Activated CD4-positive, CD25-positive, alpha-beta regulatory T cell treated with anti-CD3 and anti-CD28 coated beads, Interleukin-2, amount 50 U/mL, for 16 hours (primary cell): ENCODE results near the gene PLA2G5.
"Not testable (repeated sequence)": the region's sequence is repeated elsewhere in the genome, so short reads cannot be mapped to it uniquely, and the experiment has no call there.

Experiments used
- DNase-seq: peaks from one replicate; pipeline ENCODE4 v3.0.0-alpha.2; 2020; ENCODE audit warnings: low read depth, low spot score

The PLA2G5 gene, protein sequence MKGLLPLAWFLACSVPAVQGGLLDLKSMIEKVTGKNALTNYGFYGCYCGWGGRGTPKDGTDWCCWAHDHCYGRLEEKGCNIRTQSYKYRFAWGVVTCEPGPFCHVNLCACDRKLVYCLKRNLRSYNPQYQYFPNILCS

GRCh38 chr1:20069874-20070273, at the start of gene PLA2G5:
Gene PLA2G5 (plus strand): TSS chr1:20070194. CDS start chr1:20084831, 14,637 bp downstream.
- no peak for DNase-seq

- DNase-seq, result no peak
Measured at GRCh38 chr1:20028125-20028524, 41.9 kb upstream of the PLA2G5 start.

DNA sequence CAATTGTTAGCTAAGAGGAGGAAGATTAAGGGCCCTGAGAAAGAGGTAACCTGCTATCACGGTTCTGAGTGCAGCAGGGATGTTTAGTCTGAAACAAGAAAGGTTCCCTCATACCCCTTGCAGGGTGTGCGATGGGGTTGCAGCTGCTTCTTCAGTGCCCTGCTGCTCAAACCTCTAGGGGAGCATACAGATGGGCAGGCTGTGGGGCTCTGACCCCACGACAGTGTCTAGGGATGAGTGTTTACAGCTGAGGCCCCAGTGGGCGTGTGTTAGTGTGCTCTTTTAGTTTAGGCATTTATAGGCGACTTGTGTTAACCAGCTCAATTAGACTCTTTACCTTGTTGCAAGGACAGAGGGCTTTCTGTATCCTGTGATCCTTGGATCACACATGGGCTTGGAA, 41.3 kb upstream of the PLA2G5 start:
- DNase-seq, result no peak

DNA sequence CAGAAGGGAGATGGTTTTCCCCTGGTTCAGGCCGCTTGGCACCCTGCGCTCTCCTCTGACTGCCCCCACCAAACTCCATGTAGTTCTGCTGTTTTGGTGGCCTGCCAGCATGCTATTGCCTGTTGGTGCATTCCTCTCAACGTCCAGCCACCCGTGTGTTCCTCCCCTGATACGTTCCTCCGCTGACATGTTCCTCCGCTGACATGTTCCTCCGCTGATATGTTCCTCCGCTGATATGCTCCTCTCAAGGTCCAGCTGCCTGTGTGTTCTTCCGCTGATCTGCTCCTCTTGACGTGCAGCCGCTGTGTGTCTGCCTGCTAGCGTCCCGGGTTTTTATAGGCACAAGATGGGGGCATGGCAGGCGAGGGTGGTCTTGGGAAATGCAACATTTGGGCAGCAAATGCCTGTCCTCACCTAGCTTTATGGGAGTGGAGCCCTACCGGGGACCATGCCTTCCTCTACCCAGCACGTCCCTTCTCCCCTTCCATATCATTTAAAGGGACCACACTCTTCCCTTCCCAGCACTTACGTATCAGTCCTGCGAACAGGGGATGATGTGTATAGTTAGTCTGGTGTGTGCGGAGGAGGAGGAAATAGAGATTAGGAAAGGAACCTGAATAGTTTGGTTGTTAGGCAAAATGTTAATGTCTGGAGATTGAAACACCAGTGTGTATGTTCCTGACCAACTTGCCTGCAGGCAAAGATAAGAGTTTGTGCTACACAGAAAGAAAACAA, 40.6 kb upstream of the PLA2G5 start:
- no peak for DNase-seq

DNA sequence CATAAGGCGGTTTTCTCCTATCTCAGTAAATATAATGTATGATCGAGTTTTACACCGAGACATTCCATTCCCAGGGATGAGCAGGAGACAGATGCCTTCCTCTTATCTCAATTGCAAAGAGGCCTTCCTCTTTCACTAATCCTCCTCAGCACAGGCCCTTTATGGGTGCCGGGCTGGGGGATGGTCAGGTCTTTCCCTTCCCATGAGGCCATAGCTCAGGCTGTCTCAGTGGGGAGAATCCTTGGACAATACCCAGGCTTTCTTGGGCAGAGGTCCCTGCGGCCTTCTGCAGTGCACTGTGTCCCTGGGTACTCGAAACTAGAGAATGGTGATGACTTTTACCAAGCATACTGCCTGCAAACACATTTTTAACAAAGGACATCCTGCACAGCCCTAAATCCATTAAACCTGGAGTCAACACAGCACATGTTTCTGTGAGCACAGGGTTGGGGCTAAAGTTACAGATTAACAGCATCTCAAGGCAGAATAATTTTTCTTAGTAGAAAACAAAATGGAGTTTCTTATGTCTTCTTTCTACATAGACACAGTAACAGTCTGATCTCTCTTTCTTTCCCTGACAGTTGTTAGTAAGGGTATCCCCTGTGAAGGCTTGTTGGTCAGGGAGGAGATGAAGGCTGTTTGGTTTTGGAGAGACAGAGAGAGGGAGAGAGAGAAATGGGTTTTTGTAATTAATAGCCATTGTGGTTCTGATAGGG, 39.4 kb upstream of the PLA2G5 start:
- not testable (repeated sequence) for DNase-seq

GRCh38 chr1:20031161-20031560, 38.8 kb upstream of the PLA2G5 start:
- DNase-seq, result no peak

DNA sequence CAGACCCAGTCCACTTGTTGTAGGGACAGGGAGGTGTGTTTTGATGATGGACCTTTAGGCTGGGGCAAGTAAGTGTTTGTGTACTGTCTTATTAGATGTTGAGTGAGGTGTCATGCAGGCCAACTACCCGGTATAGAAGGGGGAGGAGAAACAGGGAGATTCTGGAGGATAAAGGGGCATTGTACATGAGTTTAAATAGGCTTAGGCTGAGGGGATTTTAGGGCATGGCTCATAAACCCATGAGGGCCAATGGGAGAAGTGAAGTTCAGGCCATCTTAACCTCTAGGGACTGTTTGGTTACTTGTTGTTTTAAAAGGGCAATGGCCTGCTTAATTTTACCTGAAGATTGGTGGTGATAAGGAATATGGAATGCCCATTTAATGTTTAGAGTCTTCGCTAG, 38.2 kb upstream of the PLA2G5 start:
- no peak for DNase-seq

DNA sequence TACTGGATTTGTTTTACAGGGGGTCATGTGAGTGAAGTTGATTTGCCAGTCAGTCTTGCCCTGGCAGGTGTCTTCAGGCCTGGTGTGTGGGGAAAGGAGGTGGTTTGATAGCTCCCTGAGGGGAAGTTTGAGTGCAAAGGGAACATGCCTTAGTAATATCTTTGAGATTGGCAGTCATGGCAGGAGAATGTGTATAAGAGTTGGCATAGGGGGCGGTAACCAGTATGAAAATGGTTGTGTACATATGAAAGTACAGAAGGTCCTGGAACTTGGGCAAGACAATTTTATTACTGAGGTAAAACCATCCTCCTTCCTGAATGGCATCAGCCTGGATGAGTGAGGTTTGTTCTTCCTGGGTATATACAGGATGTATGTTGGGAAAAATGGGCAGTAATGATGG, 37.6 kb upstream of the PLA2G5 start:
- DNase-seq, result no peak

- DNase-seq, result no peak
Measured at GRCh38 chr1:20033420-20033819, 36.6 kb upstream of the PLA2G5 start.

- DNase-seq, result no peak
Measured at GRCh38 chr1:20035114-20035513, 34.9 kb upstream of the PLA2G5 start.

GRCh38 chr1:20037877-20038276, 32.1 kb upstream of the PLA2G5 start:
- DNase-seq, result no peak

- no peak for DNase-seq
Measured at GRCh38 chr1:20047096-20047495, 22.9 kb upstream of the PLA2G5 start.

DNA sequence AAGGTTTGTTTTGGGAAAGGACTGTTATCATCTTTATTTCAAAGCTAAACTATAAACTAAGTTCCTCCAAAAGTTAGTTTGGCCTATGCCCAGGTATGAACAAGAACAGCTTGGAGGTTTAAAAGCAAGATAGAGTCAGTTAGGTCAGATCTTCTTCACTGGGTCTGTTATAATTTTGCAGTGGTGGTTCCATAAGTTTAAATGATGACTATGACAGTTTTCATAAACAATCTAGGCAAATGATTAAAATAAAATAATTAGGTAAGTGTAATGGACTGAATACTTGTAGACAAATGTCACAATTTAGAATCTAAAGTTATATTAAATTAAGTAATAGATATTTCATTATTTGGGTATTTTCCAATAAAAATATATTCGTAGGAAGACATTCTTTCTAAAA, 21.4 kb upstream of the PLA2G5 start:
- DNase-seq, result no peak

DNA sequence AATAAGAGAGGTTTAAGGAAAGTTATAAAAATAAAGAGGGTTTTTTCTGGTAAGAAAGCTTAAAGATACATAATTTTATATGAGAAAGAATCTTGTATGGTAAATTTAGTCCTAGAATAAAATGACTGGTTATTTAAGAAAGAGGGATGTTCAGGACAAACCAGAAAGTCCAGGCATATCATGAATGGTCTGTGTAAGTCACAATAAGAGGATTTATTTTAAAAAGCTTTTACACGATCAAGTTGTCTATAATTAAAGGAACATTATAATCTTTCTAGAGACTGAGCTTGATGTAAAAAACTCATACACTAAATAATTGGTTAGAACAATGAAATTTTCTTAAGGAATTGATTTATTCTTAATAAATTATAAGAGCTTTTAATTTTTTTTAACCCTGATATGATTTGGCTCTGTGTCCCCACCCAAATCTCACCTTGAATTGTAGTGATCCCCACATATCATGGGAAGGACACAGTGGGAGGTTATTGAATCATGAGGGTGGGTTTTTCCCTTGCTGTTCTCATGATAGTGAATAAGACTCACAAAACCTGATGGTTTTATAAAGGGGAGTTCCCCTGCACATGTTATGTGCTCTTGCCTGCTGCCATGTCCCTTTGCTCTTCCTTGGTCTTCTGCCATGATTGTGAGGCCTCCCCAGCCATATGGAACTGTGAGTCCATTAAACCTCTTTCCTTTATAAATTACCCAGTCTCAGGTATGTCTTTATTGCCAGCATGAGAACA, 20.8 kb upstream of the PLA2G5 start:
- DNase-seq, result not testable (repeated sequence)

DNA sequence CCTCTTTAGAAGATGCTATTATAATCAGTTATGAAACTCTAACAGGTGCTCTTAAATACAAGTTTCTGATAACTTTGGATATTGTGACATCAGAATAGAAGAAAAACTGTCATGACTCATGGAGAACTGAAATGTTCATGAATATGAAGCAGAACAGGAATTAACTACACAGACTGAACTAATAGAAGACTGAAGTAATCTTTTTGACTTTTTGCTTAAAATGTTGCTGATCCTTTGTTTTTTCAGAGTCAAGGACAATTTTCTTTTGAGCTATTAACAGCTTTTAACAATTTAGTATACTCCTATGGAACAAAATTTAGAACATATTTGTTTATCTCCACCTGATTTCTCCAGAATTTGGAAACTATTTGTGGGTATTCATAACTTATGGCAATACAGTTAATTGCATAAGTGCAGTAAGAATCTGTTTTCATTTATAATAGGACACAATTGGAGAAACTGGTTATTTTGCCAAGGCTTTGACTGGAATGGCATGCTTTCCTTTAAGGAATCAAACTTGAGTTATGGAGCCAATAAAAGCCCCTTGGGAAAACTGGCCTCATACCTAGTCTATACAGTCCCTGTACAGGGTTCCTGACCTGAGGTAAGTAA, 18.7 kb upstream of the PLA2G5 start:
- no peak for DNase-seq

DNA sequence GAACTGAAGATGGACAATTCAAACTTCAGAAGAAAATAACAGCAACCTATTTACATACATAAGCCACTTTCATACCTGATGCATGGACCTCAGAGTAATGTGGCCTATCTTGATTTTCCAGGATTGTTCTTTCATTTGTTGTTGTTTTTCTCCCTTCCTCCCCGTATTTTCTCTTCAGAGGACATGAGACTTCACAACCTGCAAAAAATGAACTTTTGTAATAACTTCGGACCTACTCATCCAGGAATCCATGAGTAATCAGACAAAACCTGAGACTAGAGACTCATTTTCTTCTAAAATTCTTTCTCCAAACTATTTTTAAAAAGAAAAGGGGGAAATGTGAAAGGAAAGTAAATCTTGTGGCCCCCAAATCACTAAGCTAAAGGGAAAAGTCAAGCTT, 17.6 kb upstream of the PLA2G5 start:
- no peak for DNase-seq

DNA sequence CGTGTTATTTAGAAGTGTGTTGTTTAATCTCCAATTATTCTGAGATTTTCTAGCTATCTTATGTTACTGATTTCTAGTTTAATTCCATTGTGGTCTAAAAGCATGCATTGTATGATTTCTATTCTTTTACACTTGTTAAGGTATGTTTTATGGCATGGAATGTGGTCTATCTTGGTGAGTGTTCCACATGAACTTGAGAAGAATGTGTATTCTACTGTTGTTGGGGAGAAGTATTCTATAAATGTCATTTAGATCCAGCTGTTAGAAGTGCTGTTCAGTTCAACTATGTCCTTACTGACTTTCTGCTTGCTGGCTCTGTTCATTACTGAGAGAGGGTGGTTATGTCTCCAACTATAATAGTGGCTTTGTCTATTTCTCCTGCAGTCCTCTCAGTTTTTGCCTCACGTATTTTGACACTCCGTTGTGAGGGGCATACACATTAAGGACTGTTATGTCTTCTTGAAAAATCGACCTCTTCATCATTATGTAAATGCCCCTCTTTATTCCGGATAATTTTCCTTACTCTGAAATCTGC, 12.0 kb upstream of the PLA2G5 start:
- no peak for DNase-seq

DNA sequence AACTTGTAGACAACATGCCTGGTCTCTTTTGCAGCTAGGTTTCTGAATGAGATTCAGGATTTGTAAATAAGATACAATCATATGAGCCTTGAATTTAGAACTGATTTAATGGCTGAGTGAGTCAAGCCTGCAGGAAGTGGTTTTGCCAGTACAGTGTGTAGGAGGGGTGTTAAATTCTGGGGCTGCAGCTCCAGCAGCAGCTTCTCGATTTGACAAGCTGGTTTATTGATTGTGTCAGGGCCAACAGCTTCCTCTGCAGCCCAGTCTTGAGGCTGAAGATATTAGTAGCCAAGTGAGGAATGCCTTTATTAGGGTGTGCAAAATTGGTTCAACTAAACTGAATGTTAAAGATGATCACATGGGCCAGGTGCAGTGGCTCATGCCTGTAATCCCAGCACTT, 11.5 kb upstream of the PLA2G5 start:
- peak; percentile 1 for DNase-seq

DNA sequence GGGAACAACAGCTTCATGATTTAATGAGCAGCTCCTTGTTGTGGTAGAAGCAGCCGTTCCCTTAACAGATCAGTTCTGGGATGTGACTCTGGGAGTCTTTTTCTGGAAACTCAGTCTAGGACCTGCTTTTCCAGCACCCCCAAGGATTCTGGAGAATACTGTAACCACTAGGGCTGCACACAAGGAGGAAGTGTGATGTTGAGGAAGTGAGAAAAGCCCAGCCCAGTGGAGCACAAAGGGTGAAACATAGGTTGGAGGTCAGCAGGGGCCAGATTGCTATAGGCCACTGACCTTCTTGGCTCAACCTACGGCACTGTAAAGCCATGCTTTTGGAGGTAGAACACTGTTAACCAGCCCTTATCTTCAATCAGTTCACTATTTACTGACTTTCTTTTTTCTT, 10.1 kb upstream of the PLA2G5 start:
- DNase-seq, result no peak

DNA sequence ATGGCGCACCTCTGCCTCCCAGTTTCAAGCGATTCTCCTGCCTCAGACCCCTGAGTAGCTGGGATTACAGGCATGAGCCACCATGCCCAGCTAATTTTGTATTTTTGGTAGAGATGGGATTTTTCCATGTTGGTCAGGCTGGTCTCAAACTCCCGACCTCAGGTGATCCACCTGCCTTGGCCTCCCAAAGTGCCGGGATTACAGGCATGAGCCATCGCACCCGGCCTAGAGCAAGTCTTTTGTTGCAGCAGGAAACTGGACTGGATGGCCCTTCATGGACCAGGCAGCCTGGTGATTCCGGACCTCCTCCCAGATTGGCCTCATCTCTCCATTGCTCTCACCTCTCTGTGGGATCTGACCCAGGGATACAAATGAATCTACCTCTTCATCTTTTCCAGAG, 9.2 kb upstream of the PLA2G5 start:
- DNase-seq, result not testable (repeated sequence)

DNA sequence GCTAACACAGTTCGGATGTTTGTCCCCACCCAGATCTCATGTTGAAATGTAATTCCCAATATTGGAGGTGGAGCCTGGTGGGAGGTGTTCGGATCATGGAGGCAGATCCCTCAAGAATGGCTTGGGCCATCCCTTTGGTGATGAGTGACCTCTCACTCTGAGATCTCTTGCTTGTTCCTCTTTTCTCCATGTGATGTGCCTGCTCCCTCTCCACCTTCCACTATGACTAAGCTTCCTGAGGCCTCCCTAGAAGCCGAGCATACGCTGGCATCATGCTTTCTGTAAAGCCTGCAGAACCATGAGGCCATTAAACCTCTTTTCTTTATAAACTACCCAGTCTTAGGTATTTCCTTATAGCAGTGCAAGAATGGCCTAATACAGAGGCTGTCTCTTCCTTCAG, 8.1 kb upstream of the PLA2G5 start:
- no peak for DNase-seq

GRCh38 chr1:20063861-20064292, 6.1 kb upstream of the PLA2G5 start:
- no peak for DNase-seq
